NCI-H2227 (cell line): ENCODE measurements around the gene UNC13A.
"Not testable (repeated sequence)": the region's sequence is repeated elsewhere in the genome, so short reads cannot be mapped to it uniquely, and the experiment has no call there.

ENCODE experiments used
- DNase-seq: peaks from one replicate; lab custom pipeline; 2025; ENCODE audit not compliant: unreplicated experiment; lab: John Stamatoyannopoulos, UW

UNC13A gene

GRCh38 chr19:17606590-17607185, 81.5 kb downstream of the UNC13A start:
- no peak for DNase-seq

- no peak for DNase-seq
Observed at GRCh38 chr19:17605761-17606589, 82.2 kb downstream of the UNC13A start.

DNA sequence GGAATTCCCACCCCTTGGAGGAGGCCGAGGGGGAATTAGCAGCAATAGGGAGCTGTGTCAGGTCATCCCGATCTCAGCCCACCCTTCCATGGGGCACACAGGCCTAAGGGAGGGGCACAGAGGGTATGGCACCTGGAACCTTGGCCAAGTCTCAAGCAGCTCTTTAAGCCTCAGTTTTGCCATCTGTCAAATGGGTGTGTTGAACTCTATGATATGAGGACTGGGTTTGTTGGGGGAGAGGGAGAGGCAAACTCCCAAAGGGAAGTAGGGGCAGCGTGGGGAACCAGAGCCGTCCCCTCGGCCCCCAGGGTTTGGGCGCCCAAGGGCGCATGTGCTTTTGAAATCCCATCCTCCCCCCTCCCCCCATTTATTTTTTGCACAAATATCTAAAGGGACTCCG, 83.0 kb downstream of the UNC13A start:
- DNase-seq, result no peak

- no peak for DNase-seq
Observed at GRCh38 chr19:17604372-17605025, 83.7 kb downstream of the UNC13A start.

DNA sequence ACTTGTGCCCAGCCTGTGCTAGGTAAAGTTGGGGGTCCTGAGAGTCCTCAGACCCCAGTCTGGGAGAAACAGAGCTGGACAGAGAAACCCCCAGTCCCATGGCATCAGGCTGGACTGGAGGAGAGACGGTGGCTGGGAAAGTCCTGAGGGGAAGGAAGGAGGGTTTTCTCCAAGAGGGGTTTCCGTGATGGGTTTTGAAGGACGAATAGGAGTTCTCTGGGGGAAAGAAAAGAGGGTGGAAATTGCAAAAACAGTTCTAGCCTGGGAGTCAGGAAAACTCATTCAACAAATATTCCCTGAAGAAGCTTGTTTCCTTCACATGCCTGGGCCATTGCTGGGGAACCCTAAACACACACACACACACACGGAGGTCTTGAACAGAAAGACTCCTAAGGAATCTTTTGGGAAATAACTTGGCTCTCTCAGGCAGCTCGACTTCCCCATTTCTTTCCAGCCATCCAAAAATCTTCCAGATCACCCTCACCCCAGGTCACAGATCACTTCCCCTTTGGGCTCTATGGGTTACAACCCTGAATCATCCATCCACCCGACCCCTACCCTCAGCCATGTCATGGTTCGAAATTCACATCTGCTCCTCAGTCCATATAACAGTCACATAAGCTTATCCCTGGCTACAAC, 85.2 kb downstream of the UNC13A start:
- DNase-seq, result no peak

DNA sequence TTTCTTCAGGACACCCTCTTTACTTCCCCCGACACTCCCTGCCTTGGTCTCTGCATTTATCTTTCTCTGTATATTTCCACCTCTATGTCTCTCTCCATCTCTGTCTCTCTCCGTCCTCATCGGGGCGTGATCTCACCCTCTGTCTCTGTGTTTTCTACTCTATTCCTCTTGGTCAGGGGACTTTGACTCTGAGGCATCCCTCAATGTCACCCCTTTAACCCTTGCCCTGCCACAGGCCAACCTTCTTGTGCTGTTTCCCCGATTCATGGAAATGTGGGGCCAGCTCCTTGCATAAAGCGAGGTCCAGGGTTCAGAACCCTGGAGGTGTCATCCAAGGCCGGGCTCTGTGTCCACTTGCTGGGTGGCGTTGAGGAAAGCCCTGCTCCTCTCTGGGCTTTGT, 85.9 kb downstream of the UNC13A start:
- no peak for DNase-seq

DNA sequence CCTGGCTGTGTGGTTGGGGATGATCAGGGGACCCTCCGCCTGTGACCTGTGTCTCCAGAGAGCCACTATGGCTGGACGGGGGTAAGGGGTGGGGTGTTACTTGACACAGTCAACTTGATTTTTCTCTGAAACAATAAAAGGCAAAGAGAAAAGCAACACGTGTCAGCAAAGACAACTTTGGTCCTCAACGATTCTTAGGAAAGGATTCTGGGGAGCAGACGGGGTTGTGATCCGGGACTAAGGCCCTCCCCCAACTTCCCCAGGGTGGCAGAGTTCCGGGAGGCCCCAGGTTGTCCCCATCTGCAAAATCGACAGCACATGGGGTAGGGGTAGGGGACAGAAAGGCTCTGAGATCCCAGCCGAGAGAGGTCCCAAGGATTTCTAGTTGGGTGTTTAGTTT, 86.5 kb downstream of the UNC13A start:
- DNase-seq, result no peak

- no peak for DNase-seq
Observed at GRCh38 chr19:17599780-17600179, 88.4 kb downstream of the UNC13A start.

- no peak for DNase-seq
Observed at GRCh38 chr19:17598953-17599352, 89.2 kb downstream of the UNC13A start.

GRCh38 chr19:17598063-17598462, 90.1 kb downstream of the UNC13A start:
- DNase-seq, result not testable (repeated sequence)

GRCh38 chr19:17594296-17594695, 93.9 kb downstream of the UNC13A start:
- DNase-seq, result not testable (repeated sequence)

GRCh38 chr19:17590866-17591265, 97.3 kb downstream of the UNC13A start:
- no peak for DNase-seq

DNA sequence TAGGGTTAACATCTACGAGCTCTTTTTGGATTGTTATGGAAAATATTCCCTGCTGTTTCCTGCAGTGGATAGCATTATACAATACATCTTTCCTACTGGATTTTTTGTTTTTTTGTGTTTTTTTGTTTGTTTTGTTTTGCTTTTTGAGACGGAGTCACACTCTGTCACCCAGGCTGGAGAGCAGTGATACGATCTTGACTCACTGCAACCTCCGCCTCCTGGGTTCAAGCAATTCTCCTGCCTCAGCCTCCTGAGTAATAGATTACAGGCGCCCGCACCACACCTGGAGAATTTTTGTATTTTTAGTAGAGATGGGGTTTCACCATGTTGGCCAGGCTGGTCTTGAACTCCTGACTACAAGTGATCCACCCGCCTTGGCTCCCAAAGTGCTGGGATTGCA, 102.8 kb downstream of the UNC13A start:
- not testable (repeated sequence) for DNase-seq

GRCh38 chr19:17584132-17584531, 104.0 kb downstream of the UNC13A start:
- no peak for DNase-seq

- no peak for DNase-seq
Observed at GRCh38 chr19:17582613-17583012, 105.5 kb downstream of the UNC13A start.

DNA sequence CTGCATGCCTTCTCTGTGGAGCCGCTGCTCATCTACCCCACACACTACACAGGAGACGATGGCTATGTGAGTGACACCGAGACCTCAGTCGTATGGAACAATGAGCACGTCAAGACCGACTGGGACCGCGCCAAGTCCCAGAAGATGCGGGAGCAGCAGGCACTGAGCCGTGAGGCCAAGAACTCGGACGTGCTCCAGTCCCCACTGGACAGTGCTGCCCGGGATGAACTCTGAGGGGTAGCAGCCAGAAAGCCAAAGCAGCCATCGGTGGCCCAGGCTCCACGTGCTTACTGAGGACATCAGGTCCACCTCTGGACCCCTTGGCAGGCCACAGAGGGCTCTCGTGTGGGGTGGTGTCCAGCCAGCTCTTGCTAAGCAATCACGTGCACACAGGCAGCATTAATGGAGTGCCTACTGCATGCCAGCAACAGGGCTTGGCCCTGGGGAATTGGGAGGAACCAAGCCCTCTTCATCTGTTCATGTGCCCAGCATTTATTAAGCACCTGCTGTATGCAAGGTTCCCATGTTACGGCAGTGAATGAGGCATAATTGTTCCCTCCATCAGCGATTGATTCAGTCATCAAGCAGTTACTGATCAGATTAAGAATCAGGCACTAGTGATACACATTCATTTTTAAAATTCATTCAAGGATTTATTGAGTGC, 106.8 kb downstream of the UNC13A start:
- no peak for DNase-seq

DNA sequence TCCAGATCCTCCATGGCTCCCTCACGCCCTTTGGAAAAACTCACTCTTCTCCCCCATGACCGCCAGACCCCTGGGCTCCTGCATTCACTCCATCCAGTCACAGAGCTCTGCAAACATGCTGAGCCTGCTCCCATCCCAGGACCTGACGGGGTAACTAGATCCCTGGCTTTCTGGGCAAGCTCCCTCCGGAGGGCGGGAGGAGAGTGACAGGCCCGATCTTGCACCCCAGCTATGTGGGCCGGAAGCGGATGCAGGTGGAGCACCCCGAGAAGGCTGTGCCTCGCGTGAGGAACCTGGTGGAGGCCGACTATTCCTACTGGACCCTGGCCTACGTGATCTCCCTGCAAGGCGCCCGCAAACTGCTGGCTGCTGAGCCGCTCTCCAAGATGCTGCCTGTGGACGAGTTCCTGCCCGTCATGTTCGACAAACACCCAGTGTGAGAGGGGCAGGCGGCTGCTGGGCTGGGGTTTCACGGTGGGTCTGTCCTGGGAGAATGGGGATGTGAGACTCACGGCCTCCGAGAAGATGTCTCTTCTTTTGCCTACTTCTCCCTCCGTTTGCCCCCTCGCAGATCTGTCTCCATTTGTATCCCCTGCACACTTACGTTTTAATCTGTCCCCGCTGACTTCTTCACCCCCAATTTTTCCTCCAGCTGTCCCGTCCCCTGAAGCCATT, 107.5 kb downstream of the UNC13A start:
- no peak for DNase-seq

DNA sequence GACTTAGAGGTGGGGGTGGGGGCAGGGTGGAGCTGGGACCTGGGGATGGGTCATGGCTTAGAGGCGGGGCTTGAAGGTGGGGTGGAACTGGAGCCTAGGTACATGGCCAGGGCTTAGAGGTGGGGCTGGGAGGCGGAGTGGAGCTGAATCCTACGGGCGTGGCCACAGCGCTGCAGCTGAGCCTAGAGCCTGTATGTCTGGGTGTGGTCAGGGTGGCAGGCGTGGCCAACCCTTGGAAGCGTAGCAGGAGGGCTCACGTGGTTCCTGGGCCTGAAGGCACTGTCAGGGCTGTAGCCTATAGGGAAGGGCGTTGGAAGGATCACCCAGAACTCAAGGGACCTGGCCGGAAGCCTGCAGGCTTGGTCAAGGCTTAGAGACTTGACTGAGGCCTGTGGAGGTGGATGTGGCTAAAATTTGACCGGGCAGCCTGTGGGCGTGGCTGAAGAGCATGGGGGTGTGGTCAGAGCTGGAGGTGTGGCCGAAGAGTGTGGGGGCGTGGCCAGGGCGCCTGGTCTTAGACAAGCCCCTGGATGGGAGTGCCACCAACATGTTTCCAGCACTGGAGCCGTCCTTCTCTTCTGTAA, 108.4 kb downstream of the UNC13A start:
- peak; percentile 48 for DNase-seq

DNA sequence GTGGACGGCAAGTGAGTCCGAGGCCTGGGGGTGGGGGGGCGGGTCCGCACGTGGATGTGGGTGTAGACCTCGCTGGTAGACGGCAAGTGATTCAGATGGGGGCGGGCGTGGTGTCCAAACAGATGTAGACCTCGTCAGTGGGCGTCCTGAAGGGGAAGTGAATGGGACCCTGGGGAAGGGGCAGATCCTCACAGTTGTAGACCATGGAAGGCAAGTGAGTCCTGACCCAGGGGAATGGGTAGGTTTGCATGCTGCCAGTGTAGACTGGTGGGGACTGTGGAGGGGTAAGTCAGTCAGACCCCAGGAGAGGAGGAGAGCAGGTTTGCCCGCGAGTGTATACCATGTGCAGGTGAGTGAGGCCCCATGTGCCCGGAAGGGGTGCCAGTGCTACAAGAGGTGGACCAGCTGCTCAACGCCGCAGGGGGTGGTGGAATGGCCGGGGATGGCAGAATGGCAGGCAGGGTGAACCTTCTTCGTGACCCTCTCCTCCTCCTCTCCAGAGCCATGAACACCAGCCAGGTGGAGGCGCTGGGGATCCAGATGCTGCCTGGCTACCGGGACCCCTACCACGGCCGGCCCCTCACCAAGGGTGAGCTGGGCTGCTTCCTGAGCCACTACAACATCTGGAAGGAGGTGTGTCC, 110.6 kb downstream of the UNC13A start:
- DNase-seq, result no peak
